GM23338 (cell line): ENCODE measurements around the gene RNU6-9.
"Not testable (repeated sequence)": the region's sequence is repeated elsewhere in the genome, so short reads cannot be mapped to it uniquely, and the experiment has no call there.

Experiments used
- EZH2 ChIP-seq: fragments of 200-600 bp; sonication (generic); IDR thresholded peaks from one replicate; pipeline ENCODE4 v1.8.0; 2017; ENCODE audit warnings: antibody characterized with exemption, mild to moderate bottlenecking, low read depth; ENCODE audit not compliant: unreplicated experiment
- POLR2AphosphoS5 ChIP-seq: IDR thresholded peaks from 2 replicates; pipeline ENCODE4 v1.6.1; 2016; ENCODE audit warnings: antibody characterized with exemption, low read depth
- ZNF114 ChIP-seq: fragments of 250-450 bp; sonication (Bioruptor Pico); IDR thresholded peaks from 2 replicates; pipeline ENCODE4 v1.5.0; 2020; ENCODE audit warnings: mild to moderate bottlenecking, moderate library complexity
- TF ChIP-seq, protein P1 (sequence below), 2 experiments: fragments of 200-600 bp in 1 of 2; sonication (generic) in 1 of 2; conservative IDR thresholded peaks; 2 replicates each; pipeline versions ENCODE4 v1.5.1 to v1.6.1; 2016 to 2017; ENCODE audit warnings: antibody characterized with exemption in 2 of 2, low read depth in 2 of 2, mild to moderate bottlenecking in 2 of 2, moderate library complexity in 1 of 2

DNA sequence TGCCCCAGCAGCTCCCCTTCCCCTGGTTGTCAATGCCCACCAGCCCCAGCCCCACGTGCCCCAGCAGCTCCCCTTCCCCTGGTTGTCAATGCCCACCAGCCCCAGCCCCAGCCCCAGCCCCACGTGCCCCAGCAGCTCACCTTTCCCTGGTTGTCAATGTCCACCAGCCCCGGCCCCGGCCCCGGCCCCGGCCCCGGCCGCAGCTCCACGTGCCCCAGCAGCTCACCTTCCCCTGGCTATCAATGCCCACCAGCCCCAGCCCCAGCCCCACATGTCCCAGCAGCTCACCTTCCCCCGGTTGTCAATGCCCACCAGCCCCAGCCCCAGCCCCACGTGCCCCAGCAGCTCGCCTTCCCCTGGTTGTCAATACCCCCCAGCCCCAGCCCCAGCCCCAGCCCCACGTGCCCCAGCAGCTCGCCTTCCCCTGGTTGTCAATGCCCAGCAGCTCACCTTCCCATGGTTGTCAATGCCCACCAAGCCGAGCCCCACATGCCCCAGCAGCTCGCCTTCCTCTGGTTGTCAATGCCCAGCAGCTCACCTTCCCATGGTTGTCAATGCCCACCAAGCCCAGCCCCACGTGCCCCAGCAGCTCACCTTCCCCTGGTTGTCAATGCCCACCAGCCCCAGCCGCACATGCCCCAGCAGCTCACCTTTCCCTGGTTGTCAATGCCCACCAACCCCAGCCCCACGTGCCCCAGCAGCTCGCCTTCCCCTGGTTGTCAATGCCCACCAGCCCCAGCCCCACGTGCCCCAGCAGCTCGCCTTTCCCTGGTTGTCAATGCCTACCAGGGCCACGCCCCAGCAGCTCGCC lies 14.3 kb upstream of the RNU6-9 start:
- TF ChIP-seq, protein P1, sequence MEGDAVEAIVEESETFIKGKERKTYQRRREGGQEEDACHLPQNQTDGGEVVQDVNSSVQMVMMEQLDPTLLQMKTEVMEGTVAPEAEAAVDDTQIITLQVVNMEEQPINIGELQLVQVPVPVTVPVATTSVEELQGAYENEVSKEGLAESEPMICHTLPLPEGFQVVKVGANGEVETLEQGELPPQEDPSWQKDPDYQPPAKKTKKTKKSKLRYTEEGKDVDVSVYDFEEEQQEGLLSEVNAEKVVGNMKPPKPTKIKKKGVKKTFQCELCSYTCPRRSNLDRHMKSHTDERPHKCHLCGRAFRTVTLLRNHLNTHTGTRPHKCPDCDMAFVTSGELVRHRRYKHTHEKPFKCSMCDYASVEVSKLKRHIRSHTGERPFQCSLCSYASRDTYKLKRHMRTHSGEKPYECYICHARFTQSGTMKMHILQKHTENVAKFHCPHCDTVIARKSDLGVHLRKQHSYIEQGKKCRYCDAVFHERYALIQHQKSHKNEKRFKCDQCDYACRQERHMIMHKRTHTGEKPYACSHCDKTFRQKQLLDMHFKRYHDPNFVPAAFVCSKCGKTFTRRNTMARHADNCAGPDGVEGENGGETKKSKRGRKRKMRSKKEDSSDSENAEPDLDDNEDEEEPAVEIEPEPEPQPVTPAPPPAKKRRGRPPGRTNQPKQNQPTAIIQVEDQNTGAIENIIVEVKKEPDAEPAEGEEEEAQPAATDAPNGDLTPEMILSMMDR (conservative IDR thresholded peaks at IDR 0.05; ENCODE audit: low read depth in 2 of 2), result not testable (repeated sequence)
- not testable (repeated sequence) for TF ChIP-seq EZH2; POLR2AphosphoS5; ZNF114 (CRISPR knock-in tag)
